PFSK-1 (cell line): Measurements from ENCODE around the gene LAMC3.

ENCODE experiments used
- FOXP2 ChIP-seq: optimal IDR thresholded peaks from 2 replicates; pipeline ENCODE3; 2011; ENCODE audit warnings: borderline replicate concordance, control low read depth, inconsistent platforms; ENCODE audit not compliant: insufficient read depth; ENCODE audit errors: extremely low read length, extremely low read depth
- POLR2AphosphoS5 ChIP-seq: IDR thresholded peaks from 2 replicates; pipeline ENCODE4 v1.6.1; 2012; ENCODE audit warnings: low read depth, mild to moderate bottlenecking, control low read depth, low read length, moderate library complexity
- SIN3A ChIP-seq: IDR thresholded peaks from 2 replicates; pipeline ENCODE4 v1.6.1; 2012; ENCODE audit warnings: mild to moderate bottlenecking, low read length, moderate library complexity, borderline replicate concordance; ENCODE audit not compliant: insufficient read depth
- TAF1 ChIP-seq: IDR thresholded peaks from 2 replicates; pipeline ENCODE4 v1.6.1; 2012; ENCODE audit warnings: low read length, control low read depth, borderline replicate concordance; ENCODE audit not compliant: insufficient read depth
- TF ChIP-seq, protein P1 (sequence below), 2 experiments: IDR thresholded peaks; 2 replicates each; pipeline versions ENCODE4 v1.6.1 to v1.8.0; 2011 to 2012; ENCODE audit warnings: low read depth in 2 of 2, low read length in 2 of 2, control low read depth in 1 of 2, inconsistent platforms in 1 of 2, mild to moderate bottlenecking in 1 of 2, moderate library complexity in 1 of 2; ENCODE audit not compliant: insufficient read depth in 1 of 2

LAMC3 gene

DNA sequence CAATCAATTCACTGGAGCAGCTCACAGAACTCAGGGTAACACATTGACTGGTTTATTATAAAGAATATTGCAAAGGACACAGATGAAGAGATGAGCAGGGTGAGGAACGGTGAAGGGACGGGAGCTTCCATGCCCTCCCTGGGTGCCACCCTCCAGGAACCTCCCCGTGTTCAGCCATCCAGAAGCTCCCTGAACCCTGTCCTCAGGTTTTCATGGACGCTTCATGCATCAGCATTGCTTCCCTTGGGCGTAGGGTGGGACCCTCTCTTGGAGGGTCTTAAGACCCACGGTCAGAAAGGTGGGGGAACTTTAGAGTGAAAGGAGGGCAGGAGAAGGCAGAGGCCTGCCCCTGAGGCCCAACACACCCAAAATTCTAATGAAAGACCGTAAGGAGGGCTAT is 12.8 kb downstream of the LAMC3 start:
- TF ChIP-seq FOXP2 = no peak
- TF ChIP-seq POLR2AphosphoS5 = no peak
- no peak for TF ChIP-seq SIN3A
- TF ChIP-seq, protein P1, sequence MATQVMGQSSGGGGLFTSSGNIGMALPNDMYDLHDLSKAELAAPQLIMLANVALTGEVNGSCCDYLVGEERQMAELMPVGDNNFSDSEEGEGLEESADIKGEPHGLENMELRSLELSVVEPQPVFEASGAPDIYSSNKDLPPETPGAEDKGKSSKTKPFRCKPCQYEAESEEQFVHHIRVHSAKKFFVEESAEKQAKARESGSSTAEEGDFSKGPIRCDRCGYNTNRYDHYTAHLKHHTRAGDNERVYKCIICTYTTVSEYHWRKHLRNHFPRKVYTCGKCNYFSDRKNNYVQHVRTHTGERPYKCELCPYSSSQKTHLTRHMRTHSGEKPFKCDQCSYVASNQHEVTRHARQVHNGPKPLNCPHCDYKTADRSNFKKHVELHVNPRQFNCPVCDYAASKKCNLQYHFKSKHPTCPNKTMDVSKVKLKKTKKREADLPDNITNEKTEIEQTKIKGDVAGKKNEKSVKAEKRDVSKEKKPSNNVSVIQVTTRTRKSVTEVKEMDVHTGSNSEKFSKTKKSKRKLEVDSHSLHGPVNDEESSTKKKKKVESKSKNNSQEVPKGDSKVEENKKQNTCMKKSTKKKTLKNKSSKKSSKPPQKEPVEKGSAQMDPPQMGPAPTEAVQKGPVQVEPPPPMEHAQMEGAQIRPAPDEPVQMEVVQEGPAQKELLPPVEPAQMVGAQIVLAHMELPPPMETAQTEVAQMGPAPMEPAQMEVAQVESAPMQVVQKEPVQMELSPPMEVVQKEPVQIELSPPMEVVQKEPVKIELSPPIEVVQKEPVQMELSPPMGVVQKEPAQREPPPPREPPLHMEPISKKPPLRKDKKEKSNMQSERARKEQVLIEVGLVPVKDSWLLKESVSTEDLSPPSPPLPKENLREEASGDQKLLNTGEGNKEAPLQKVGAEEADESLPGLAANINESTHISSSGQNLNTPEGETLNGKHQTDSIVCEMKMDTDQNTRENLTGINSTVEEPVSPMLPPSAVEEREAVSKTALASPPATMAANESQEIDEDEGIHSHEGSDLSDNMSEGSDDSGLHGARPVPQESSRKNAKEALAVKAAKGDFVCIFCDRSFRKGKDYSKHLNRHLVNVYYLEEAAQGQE (IDR thresholded peaks at IDR 0.05; ENCODE audit: insufficient read depth in 1 of 2, low read depth in 2 of 2, low read length in 2 of 2) = no peak
- TF ChIP-seq TAF1 = no peak

DNA sequence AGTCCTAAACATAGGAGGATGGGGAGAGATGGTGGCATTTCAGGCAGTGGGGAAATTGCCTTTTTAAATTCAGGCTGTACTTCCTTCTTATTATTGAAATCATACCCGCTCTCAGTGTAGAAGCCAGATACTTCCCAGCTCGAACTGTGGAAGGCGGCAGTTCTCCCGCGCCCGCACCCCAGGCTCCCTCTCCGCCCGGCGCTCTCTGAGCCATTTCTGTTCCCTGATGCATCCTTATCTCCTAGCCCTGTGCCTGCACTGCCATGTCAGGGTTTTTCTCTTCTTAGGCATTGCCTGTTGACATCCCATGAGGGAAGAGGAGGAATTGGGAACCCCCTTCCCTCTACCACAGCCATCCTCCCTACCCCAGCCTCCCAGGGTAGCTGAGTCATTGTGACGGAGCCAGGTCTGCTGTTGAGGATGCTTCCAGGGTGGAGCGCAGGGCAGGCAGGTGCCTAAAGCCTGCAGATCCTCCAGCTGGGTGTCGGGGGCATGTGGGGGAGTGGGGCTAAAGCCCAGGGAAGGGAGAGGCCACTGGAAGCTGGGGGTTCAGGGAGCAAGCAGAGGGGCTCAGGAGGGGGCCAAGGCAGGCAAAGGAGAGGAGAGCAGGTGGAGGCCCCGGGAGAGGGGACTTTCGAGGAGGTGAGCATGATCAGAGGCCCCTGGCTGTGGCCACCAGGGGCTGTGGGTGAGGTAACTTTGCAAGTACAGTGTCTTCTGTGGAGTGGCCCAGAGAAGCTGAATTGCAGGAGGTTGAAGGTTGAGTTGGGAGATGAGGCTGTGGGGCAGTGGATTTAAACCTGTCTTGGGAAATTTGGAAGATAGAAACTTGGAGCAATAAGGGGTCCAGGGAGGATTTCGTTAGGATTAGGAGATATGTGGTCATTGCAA is 16.2 kb downstream of the LAMC3 start:
- no peak for TF ChIP-seq SIN3A
- TF ChIP-seq, protein P1 (IDR thresholded peaks at IDR 0.05; ENCODE audit: insufficient read depth in 1 of 2, low read depth in 2 of 2, low read length in 2 of 2) = no peak
- TF ChIP-seq FOXP2 = no peak
- TF ChIP-seq TAF1 = no peak
- no peak for TF ChIP-seq POLR2AphosphoS5

DNA sequence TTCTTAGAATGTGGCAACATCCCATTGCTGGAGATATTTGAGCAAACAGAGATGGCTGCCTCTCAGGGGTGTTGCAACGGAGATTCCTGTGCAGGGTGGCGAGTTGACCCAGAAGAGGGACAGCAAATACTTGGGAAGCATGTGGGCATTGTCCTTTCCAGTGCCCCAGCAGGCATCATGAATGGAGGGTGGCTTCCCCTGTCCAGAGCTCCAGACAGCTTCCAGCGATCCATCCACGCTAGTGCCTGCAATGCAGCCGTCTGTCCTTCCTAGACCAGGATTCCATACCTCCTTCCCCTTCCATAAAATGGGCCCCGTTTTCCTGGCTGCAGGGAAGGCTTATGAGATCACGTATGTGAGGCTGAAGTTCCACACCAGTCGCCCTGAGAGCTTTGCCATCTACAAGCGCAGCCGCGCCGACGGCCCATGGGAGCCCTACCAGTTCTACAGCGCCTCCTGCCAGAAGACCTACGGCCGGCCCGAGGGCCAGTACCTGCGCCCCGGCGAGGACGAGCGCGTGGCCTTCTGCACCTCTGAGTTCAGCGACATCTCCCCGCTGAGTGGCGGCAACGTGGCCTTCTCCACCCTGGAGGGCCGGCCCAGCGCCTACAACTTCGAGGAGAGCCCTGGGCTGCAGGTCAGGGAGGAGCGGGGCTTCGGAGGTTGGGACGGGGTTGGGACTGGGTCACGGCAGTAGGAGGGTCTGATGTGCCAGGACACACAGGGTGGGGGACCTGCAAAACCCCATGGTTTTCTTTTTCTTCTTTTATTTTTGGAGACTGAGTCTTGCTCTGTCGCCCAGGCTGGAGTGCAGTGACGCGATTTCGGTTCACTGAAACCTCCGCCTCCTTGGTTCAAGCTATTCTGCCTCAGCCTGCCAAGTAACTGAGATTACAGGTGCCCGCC is 17.2 kb downstream of the LAMC3 start:
- TF ChIP-seq, protein P1 (IDR thresholded peaks at IDR 0.05; ENCODE audit: insufficient read depth in 1 of 2, low read depth in 2 of 2, low read length in 2 of 2) = no peak
- TF ChIP-seq SIN3A (no peak), TAF1 (no peak), FOXP2 (no peak), POLR2AphosphoS5 (no peak)

DNA sequence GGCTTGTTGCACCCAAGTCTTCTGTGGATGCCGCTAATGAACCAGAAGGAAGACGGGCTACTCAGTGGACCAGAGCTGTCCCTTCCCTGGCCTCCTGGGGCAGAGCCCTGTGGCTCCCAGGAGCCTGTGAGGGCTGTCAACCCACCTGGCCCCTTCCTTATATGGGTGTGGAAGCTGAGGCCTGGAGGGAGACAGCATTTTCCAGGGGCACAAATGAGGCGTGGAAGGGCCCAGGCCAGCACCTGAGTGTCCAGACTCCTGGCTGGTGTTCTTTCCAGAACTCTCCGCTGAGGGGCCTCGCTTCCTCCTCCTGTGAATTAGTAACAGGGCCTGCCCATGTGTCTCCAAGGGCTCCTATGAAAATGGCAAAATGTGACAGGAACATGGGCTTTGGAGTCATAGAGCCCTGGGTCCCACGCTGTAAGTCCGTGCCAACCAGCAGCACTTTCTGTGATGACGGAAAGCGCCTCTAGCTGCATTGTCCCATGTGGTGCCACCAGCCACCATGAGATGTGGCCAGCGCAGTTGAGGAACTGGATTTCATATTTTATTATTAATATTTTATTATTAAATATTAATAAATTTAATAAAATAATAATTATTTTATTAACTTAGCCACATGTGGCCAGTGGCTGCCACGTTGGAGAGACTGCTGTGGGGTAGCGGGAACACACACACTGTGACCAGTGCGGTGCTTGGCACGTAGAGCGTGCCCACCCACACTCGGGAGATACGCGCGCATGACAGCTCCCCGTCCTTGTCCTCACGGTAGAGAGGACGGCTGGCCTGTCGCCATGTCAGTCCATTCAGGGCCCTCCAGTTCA is 18.3 kb downstream of the LAMC3 start:
- TF ChIP-seq TAF1 = no peak

DNA sequence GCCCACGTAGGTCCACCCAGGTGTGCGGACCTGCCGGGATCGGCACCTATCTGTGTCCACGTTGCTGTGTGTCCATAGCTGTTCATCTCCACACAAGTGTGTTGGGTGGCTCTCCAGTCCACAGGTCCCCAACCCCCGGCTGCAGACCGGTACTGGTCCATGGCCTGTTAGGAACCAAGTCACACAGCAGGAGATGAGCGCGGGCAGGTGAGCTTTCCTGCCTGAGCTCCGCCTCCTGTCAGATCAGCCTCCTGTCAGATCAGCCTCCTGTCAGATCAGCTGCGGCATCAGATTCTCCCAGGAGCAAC is 18.9 kb downstream of the LAMC3 start:
- TF ChIP-seq POLR2AphosphoS5 (no peak), TAF1 (no peak)
